Keratinocyte (primary cell): ENCODE results near the gene DTNBP1.

ENCODE experiments used
- EZH2 ChIP-seq: IDR thresholded peaks from one replicate; pipeline ENCODE4 v1.6.1; 2012; ENCODE audit warnings: inconsistent platforms, mild to moderate bottlenecking, low read length, moderate library complexity
- TF ChIP-seq, protein P1 (sequence below), 3 experiments: IDR thresholded peaks in 1 of 3; conservative IDR thresholded peaks in 1 of 3; optimal IDR thresholded peaks in 1 of 3; 2 replicates in 2 of 3; 3 replicates in 1 of 3; pipeline versions ENCODE3 to v1.5.1; 2011; ENCODE audit warnings: low read length in 3 of 3, mild to moderate bottlenecking in 3 of 3, moderate library complexity in 2 of 3, control low read depth in 1 of 3, inconsistent platforms in 1 of 3; ENCODE audit not compliant: insufficient read depth in 2 of 3; ENCODE audit errors: extremely low read depth in 1 of 3

DNA sequence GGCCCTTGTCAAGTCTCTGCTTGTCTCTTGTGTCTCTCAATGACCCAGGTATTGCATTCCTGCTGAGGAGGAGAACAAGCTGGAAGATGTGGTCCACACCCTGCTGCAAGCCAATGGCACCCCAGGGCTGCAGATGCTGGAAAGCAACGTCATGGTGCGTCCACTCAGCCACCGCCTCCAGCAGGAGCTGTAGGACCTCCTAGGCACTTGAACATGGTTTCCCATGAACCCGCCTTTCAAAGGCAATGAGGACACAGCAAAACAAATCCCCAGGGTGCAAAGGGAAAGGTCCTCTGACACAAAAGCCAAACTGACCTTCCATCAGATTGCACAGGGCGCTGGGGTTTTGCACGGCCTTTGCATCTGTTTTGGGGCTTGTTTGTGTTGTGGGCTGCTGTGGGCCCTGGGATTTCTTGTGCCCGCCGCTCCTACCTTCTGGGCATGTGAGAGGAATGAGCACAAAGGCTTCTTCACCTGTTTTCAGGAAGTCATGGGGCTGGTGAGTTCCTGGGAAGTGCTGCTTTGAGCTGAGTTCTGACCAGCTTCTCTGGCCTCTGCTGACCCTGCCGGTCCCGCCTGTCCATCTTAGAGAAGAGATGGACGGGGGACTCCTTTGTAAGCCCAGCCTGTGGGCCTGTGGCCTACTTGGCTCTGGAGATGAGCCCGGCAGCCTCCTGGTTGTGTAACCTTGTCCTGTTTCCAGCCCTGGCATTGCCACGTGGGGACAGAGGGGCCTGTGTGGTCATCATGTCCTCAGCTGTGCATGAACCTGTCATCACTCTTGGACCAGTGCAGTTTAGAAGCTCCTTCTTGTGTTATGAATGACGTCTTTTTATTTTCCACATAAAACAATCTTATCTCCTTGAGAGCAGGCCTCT is 151.3 kb downstream of the DTNBP1 start:
- TF ChIP-seq, protein P1, sequence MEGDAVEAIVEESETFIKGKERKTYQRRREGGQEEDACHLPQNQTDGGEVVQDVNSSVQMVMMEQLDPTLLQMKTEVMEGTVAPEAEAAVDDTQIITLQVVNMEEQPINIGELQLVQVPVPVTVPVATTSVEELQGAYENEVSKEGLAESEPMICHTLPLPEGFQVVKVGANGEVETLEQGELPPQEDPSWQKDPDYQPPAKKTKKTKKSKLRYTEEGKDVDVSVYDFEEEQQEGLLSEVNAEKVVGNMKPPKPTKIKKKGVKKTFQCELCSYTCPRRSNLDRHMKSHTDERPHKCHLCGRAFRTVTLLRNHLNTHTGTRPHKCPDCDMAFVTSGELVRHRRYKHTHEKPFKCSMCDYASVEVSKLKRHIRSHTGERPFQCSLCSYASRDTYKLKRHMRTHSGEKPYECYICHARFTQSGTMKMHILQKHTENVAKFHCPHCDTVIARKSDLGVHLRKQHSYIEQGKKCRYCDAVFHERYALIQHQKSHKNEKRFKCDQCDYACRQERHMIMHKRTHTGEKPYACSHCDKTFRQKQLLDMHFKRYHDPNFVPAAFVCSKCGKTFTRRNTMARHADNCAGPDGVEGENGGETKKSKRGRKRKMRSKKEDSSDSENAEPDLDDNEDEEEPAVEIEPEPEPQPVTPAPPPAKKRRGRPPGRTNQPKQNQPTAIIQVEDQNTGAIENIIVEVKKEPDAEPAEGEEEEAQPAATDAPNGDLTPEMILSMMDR (optimal IDR thresholded peaks at IDR 0.05 in 1 of 3, IDR thresholded peaks at IDR 0.05 in 1 of 3, conservative IDR thresholded peaks at IDR 0.05 in 1 of 3; ENCODE audit: extremely low read depth in 1 of 3, insufficient read depth in 2 of 3, low read length in 3 of 3), result no peak
- no peak for TF ChIP-seq EZH2
